Measurements from ENCODE around the gene C1QB.
A peak's percentile ranks its signal among the peaks of the same experiment; 100 is the strongest.

C1QB gene

GRCh38 chr1:22635436-22635835, 17.6 kb upstream of the C1QB start:
- no peak for DNase-seq

- DNase-seq: no peak
Observed at GRCh38 chr1:22636353-22636752, 16.7 kb upstream of the C1QB start, which contains the start of gene C1QA. Gene C1QA, plus strand, starts transcription at chr1:22636628. Its CDS starts 989 bp downstream, at chr1:22637617.

GRCh38 chr1:22636927-22637326, 16.1 kb upstream of the C1QB start:
- DNase-seq: no peak

GRCh38 chr1:22637907-22638445, 15.1 kb upstream of the C1QB start:
- DNase-seq: no peak

GRCh38 chr1:22638476-22639234, 14.4 kb upstream of the C1QB start:
- DNase-seq: no peak

GRCh38 chr1:22639286-22639685, 13.8 kb upstream of the C1QB start:
- no peak for DNase-seq

GRCh38 chr1:22641247-22641646, 11.8 kb upstream of the C1QB start:
- DNase-seq: no peak

- DNase-seq: peak; percentile 56
Observed at GRCh38 chr1:22641906-22642636, 11.0 kb upstream of the C1QB start.

GRCh38 chr1:22643381-22643780, 9.7 kb upstream of the C1QB start, which contains the start of gene C1QC:
Gene C1QC, plus strand, starts transcription at chr1:22643633. Its CDS starts 391 bp downstream, at chr1:22644024.
- no peak for DNase-seq

GRCh38 chr1:22643928-22644327, 9.1 kb upstream of the C1QB start:
- DNase-seq: no peak

GRCh38 chr1:22645931-22646330, 7.1 kb upstream of the C1QB start:
- no peak for DNase-seq

- DNase-seq: no peak
Observed at GRCh38 chr1:22646384-22646783, 6.7 kb upstream of the C1QB start.

GRCh38 chr1:22650089-22650693, 2.8 kb upstream of the C1QB start:
- no peak for DNase-seq

- DNase-seq: no peak
Observed at GRCh38 chr1:22651941-22652856, 837 bp upstream of the C1QB start.

- no peak for DNase-seq
Observed at GRCh38 chr1:22654692-22655091, 1.7 kb downstream of the C1QB start.

GRCh38 chr1:22658385-22659163, 5.5 kb downstream of the C1QB start:
- DNase-seq: no peak

- no peak for DNase-seq
Observed at GRCh38 chr1:22660716-22661241, 7.7 kb downstream of the C1QB start.

GRCh38 chr1:22661880-22662279, 8.8 kb downstream of the C1QB start:
- DNase-seq: no peak

- DNase-seq: no peak
Observed at GRCh38 chr1:22662318-22662717, 9.3 kb downstream of the C1QB start.

GRCh38 chr1:22662986-22663408, 10.0 kb downstream of the C1QB start:
- DNase-seq: no peak

GRCh38 chr1:22665752-22666151, 12.7 kb downstream of the C1QB start:
- DNase-seq: no peak

Measured in T-helper 9 cell (primary cell).